ENCODE results near the gene SEMA6D. TPM values are rescaled to one million over a fixed set of nuclear protein-coding genes. Genes with fewer than 3 reads are reported as not detected.

SEMA6D gene
- total RNA-seq, 4 donors from 2014 or later = 9.3 to 17.7 (median 14.3) TPM

DNA sequence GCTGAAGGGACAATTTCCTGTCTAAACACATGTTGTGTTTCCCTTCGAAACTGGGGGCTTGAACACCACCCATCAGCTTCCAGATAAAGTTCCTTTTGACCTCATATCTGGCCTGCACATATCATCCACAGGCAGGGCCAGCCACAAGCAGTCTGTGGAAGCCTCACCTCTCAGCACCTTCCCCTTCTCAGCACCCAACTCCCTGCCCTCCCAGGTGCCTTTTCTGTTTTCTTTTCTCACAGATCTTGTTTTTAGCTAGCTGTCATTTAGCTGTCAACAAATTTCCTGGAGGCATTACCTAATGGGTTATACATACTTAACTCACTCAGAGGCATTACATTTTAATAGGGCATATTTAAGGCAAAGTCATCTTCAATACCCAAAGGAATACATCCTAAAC, 93.9 kb downstream of the SEMA6D start:
- no peak overlapping the region for H3K4me3 ChIP-seq (replicated peaks in 1 of 3)
- H3K9me3 ChIP-seq = no peaks in the 10 kb centered on the region
- no peaks in the 10 kb centered on the region for H3K27me3 ChIP-seq
- no peaks in the 10 kb centered on the region for H3K36me3 ChIP-seq
- peaks cover 0 to 25% of the 10 kb centered on the region in 2 donors for H3K4me1 ChIP-seq
- no peak overlapping the region for H3K27ac ChIP-seq
- 41 to 86% methylated on average over 1 of the region's 1 CpG for WGBS, 2 donors
- DNase-seq = no peak
- TF ChIP-seq, protein P1, sequence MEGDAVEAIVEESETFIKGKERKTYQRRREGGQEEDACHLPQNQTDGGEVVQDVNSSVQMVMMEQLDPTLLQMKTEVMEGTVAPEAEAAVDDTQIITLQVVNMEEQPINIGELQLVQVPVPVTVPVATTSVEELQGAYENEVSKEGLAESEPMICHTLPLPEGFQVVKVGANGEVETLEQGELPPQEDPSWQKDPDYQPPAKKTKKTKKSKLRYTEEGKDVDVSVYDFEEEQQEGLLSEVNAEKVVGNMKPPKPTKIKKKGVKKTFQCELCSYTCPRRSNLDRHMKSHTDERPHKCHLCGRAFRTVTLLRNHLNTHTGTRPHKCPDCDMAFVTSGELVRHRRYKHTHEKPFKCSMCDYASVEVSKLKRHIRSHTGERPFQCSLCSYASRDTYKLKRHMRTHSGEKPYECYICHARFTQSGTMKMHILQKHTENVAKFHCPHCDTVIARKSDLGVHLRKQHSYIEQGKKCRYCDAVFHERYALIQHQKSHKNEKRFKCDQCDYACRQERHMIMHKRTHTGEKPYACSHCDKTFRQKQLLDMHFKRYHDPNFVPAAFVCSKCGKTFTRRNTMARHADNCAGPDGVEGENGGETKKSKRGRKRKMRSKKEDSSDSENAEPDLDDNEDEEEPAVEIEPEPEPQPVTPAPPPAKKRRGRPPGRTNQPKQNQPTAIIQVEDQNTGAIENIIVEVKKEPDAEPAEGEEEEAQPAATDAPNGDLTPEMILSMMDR (IDR thresholded peaks at IDR 0.05) = no peak
- TF ChIP-seq POLR2A (IDR thresholded peaks at IDR 0.05) = no peak
- intact Hi-C loops (cut with DNase I) = no loop called here

GRCh38 chr15:47812470-47812999, 95.2 kb downstream of the SEMA6D start:
- 61 to 73% methylated on average over 4 of the region's 4 CpGs for WGBS, 2 donors
- intact Hi-C loops (cut with DNase I) = no loop called here

GRCh38 chr15:47813748-47814384, 96.6 kb downstream of the SEMA6D start:
- no peak for DNase-seq
- no peak for TF ChIP-seq POLR2A (IDR thresholded peaks at IDR 0.05)
- TF ChIP-seq, protein P1 (IDR thresholded peaks at IDR 0.05) = no peak
- intact Hi-C loops (cut with DNase I) = no loop called here
- peaks cover 0 to 25% of the 10 kb centered on the region in 2 donors for H3K4me1 ChIP-seq
- no peaks in the 10 kb centered on the region for H3K36me3 ChIP-seq
- H3K27me3 ChIP-seq = no peaks in the 10 kb centered on the region
- H3K27ac ChIP-seq = no peak overlapping the region
- H3K9me3 ChIP-seq = no peaks in the 10 kb centered on the region
- WGBS, 2 donors = 82 to 90% methylated on average over 5 of the region's 5 CpGs
- H3K4me3 ChIP-seq (replicated peaks in 1 of 3) = no peak overlapping the region

More at GRCh38 chr15:47812470-47812999, 95.2 kb downstream of the SEMA6D start:
- H3K9me3 ChIP-seq = no peaks in the 10 kb centered on the region
- peaks cover 0 to 25% of the 10 kb centered on the region in 2 donors for H3K4me1 ChIP-seq
- H3K36me3 ChIP-seq = no peaks in the 10 kb centered on the region
- TF ChIP-seq POLR2A (IDR thresholded peaks at IDR 0.05) = no peak
- TF ChIP-seq, protein P1 (IDR thresholded peaks at IDR 0.05) = no peak
- H3K4me3 ChIP-seq (replicated peaks in 1 of 3) = no peak overlapping the region
- H3K27me3 ChIP-seq = no peaks in the 10 kb centered on the region
- DNase-seq = peak in 1 of 2 donors; percentile 32
- peak overlapping the region in 1 of 3 donors; percentile 66 for H3K27ac ChIP-seq

DNA sequence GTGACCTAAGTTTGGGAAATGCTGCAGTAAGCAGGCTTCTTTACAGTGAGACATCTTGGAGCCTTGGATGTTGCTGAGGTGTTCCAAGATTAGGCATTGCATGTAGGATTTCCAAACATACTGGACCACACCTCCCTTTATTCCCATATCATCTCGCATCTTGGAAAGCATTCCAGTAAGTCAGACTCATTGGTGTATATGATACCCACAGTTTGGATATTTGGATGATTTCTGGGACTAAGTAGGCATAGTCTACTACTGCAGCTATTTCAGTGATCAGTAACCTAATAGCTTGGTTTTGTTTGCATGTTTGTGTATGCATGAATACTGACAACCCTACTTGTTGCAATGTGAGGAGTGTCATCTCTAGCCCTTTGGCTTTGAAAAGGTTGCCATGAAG, 97.3 kb downstream of the SEMA6D start:
- intact Hi-C loops (cut with DNase I) = no loop called here
- Histone ChIP-seq H3K9me3 (no peaks in the 10 kb centered on the region), H3K27ac (no peak overlapping the region), H3K27me3 (no peaks in the 10 kb centered on the region), H3K4me1 (peaks cover 0 to 25% of the 10 kb centered on the region in 2 donors), H3K36me3 (no peaks in the 10 kb centered on the region), H3K4me3 (replicated peaks in 1 of 3) (no peak overlapping the region)
- TF ChIP-seq POLR2A (IDR thresholded peaks at IDR 0.05) = no peak
- TF ChIP-seq, protein P1 (IDR thresholded peaks at IDR 0.05) = no peak
- DNase-seq = no peak
- 93 to 100% methylated on average over 1 of the region's 1 CpG for WGBS, 2 donors

DNA sequence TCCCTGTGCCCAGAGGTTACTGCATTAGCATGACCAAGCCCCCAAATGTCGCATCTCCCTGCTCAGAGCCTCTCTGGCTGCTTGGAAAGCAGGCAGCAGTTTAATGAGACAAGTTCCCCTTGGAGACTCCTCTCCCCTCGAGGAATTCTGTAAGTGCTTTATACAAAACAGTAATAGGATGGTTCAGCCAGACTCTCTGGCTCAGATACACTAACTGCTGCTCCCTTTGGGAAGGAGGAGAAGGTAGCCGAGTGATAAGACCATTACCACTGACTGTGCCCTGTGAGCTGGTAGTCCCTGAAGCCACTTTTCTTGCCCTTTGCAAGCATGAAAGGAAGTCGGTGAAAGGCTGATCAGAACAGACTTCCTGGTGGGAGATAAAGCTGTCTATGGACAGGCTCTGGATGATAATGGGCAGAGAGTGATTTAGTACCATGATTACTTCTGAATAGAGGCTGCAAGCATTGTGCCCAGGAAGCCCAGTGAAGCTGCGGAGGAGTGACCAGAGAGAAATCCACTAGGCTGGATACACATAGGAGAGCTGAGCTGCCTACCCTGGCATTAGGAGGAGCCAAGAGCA, 100.8 kb downstream of the SEMA6D start:
- WGBS, 2 donors = 75 to 81% methylated on average over 5 of the region's 5 CpGs
- TF ChIP-seq, protein P1 (IDR thresholded peaks at IDR 0.05) = no peak
- no peak for TF ChIP-seq POLR2A (IDR thresholded peaks at IDR 0.05)
- no peak for DNase-seq

More for the DNA sequence above, 100.8 kb downstream of the SEMA6D start:
- intact Hi-C loops (cut with DNase I) = no loop called here
- Histone ChIP-seq H3K27ac (no peak overlapping the region), H3K36me3 (no peaks in the 10 kb centered on the region), H3K4me1 (peaks cover 12 to 37% of the 10 kb centered on the region in 2 donors), H3K27me3 (no peaks in the 10 kb centered on the region), H3K4me3 (replicated peaks in 1 of 3) (no peak overlapping the region), H3K9me3 (no peaks in the 10 kb centered on the region)
